Measurements from ENCODE around the gene BANF2. TPM values are rescaled to one million over a fixed set of nuclear protein-coding genes. Genes with fewer than 3 reads are reported as not detected.

The BANF2 gene
- total and polyA plus RNA-seq, 2 of the 13 experiments (the other 11 are each of a cell fraction or from before 2014, with no cell fraction given), result 0.35 TPM; not detected in 1

- TF ChIP-seq ZNF318 (CRISPR knock-in tag; IDR thresholded peaks at IDR 0.05), result no peak
- TF ChIP-seq KDM1A (CRISPR knock-in tag; IDR thresholded peaks at IDR 0.05), result peak; percentile 24; the same call in 1 of the 2 replicates
- TF ChIP-seq ZC3H13 (CRISPR knock-in tag; IDR thresholded peaks at IDR 0.05), result no peak
- TF ChIP-seq ZNF230 (CRISPR knock-in tag; IDR thresholded peaks at IDR 0.05), result no peak
- TF ChIP-seq MED13 (CRISPR knock-in tag; IDR thresholded peaks at IDR 0.05), result no peak
- TF ChIP-seq ZNF788 (CRISPR knock-in tag; IDR thresholded peaks at IDR 0.05; ENCODE audit: borderline replicate concordance), result no peak
- no peak for TF ChIP-seq HNF4A (CRISPR knock-in tag; IDR thresholded peaks at IDR 0.05)
- TF ChIP-seq, protein P1, sequence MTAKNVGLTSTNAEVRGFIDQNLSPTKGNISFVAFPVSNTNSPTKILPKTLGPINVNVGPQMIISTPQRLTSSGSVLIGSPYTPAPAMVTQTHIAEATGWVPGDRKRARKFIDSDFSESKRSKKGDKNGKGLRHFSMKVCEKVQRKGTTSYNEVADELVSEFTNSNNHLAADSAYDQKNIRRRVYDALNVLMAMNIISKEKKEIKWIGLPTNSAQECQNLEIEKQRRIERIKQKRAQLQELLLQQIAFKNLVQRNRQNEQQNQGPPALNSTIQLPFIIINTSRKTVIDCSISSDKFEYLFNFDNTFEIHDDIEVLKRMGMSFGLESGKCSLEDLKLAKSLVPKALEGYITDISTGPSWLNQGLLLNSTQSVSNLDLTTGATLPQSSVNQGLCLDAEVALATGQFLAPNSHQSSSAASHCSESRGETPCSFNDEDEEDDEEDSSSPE (CRISPR knock-in tag; IDR thresholded peaks at IDR 0.05), result no peak
- no peak for TF ChIP-seq ZNF589 (CRISPR knock-in tag; conservative IDR thresholded peaks at IDR 0.05)
- no peak for TF ChIP-seq CEBPB (IDR thresholded peaks at IDR 0.05; ENCODE audit: borderline replicate concordance, low read depth, low read length)
- no peak for TF ChIP-seq ZNF296 (CRISPR knock-in tag; conservative IDR thresholded peaks at IDR 0.05)
- TF ChIP-seq ZNF879 (CRISPR knock-in tag; IDR thresholded peaks at IDR 0.05), result no peak
- no peak for TF ChIP-seq SP140L (CRISPR knock-in tag; IDR thresholded peaks at IDR 0.05; ENCODE audit: borderline replicate concordance)
- TF ChIP-seq ZNF431 (CRISPR knock-in tag; IDR thresholded peaks at IDR 0.05; ENCODE audit: borderline replicate concordance, low read depth), result no peak
- TF ChIP-seq TCF7 (IDR thresholded peaks at IDR 0.05; ENCODE audit: low read depth), result 0 out of 2 replicates have a peak, but pooled peaks have one; percentile 40
- TF ChIP-seq CCDC6 (CRISPR knock-in tag; IDR thresholded peaks at IDR 0.05), result no peak
- TF ChIP-seq ZNF724P (CRISPR knock-in tag; IDR thresholded peaks at IDR 0.05; ENCODE audit: borderline replicate concordance), result no peak
- no peak for TF ChIP-seq ZNF234 (CRISPR knock-in tag; conservative IDR thresholded peaks at IDR 0.05)
- TF ChIP-seq, protein P2, sequence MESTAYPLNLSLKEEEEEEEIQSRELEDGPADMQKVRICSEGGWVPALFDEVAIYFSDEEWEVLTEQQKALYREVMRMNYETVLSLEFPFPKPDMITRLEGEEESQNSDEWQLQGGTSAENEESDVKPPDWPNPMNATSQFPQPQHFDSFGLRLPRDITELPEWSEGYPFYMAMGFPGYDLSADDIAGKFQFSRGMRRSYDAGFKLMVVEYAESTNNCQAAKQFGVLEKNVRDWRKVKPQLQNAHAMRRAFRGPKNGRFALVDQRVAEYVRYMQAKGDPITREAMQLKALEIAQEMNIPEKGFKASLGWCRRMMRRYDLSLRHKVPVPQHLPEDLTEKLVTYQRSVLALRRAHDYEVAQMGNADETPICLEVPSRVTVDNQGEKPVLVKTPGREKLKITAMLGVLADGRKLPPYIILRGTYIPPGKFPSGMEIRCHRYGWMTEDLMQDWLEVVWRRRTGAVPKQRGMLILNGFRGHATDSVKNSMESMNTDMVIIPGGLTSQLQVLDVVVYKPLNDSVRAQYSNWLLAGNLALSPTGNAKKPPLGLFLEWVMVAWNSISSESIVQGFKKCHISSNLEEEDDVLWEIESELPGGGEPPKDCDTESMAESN (CRISPR knock-in tag; conservative IDR thresholded peaks at IDR 0.05), result no peak
- 0 out of 2 replicates have a peak, but pooled peaks have one; percentile 24 for TF ChIP-seq MXD4 (CRISPR knock-in tag; IDR thresholded peaks at IDR 0.05)
Measured at GRCh38 chr20:17725094-17725835, 25.5 kb downstream of the BANF2 start (continued).

All from HepG2 (cell line).